ENCODE measurements around the gene ENTPD2.
A peak's percentile ranks its signal among the peaks of the same experiment; 100 is the strongest.

Gene ENTPD2

GRCh38 chr9:137080260-137081122 lies 26.6 kb upstream of the ENTPD2 start:
- no peak for DNase-seq (ENCODE audit: low spot score)
- POLR2A ChIA-PET (ENCODE audit: low non-redundant PET), result no interaction called here
- peak overlapping the region; percentile 97 for H3K27ac ChIP-seq
- TF ChIP-seq CTCF (conservative IDR thresholded peaks at IDR 0.05; ENCODE audit: low read depth), result no peak
- CTCF ChIA-PET, result interaction anchor here (0.6 to 1.9 kb wide), 3 partner anchors 34 to 156 kb away, joined by 3 to 6 read pairs (median 5); partner anchors contain the start of gene NPDC1

GRCh38 chr9:137079401-137079787 lies 25.5 kb upstream of the ENTPD2 start:
- no peak for TF ChIP-seq CTCF (conservative IDR thresholded peaks at IDR 0.05; ENCODE audit: low read depth)
- ChIA-PET POLR2A (ENCODE audit: low non-redundant PET) (no interaction called here), CTCF (interaction anchor here (1.1 to 1.7 kb wide), 3 partner anchors 11 to 33 kb away, joined by 3 to 6 read pairs (median 6); partner anchors contain the start of gene NPDC1)
- DNase-seq (ENCODE audit: low spot score), result no peak
- H3K27ac ChIP-seq, result peak overlapping the region; percentile 97

- POLR2A ChIA-PET (ENCODE audit: low non-redundant PET), result no interaction called here
- CTCF ChIA-PET, result interaction anchor here (1.1 to 1.4 kb wide), 2 partner anchors 11 to 15 kb away, joined by 3 to 6 read pairs; no protein-coding TSS in a partner anchor
- no peak for DNase-seq (ENCODE audit: low spot score)
- H3K27ac ChIP-seq, result peak overlapping the region; percentile 97
- no peak for TF ChIP-seq CTCF (conservative IDR thresholded peaks at IDR 0.05; ENCODE audit: low read depth)
These were observed 25.0 kb upstream of the ENTPD2 start for GRCh38 chr9:137078701-137079400.

- no peak for DNase-seq (ENCODE audit: low spot score)
- H3K27ac ChIP-seq, result peak overlapping the region; percentile 97
- ChIA-PET POLR2A (ENCODE audit: low non-redundant PET) (no interaction called here), CTCF (interaction anchor here (1.6 to 2.1 kb wide), 2 partner anchors 10 to 32 kb away, joined by 7 to 12 read pairs; partner anchors contain the start of gene NPDC1)
- no peak for TF ChIP-seq CTCF (conservative IDR thresholded peaks at IDR 0.05; ENCODE audit: low read depth)
These were observed 24.2 kb upstream of the ENTPD2 start for GRCh38 chr9:137077758-137078693.

- no peak for DNase-seq (ENCODE audit: low spot score)
- TF ChIP-seq CTCF (conservative IDR thresholded peaks at IDR 0.05; ENCODE audit: low read depth), result no peak
- peak within 1 kb of the TSS; percentile 97 for H3K27ac ChIP-seq
- POLR2A ChIA-PET (ENCODE audit: low non-redundant PET), result no interaction called here
- CTCF ChIA-PET, result interaction anchor here (1.2 to 2.6 kb wide), 4 partner anchors 9 to 42 kb away, joined by 3 to 12 read pairs (median 8); partner anchors contain the start of gene NPDC1
These were observed 23.3 kb upstream of the ENTPD2 start, which contains the start of gene UAP1L1 for GRCh38 chr9:137077010-137077747. UAP1L1 (plus strand) TSS chr9:137077517; CDS start chr9:137077533, 16 bp downstream.
